ENCODE results near the gene F11R.
"Not testable (repeated sequence)": the region's sequence is repeated elsewhere in the genome, so short reads cannot be mapped to it uniquely, and the experiment has no call there.

Gene F11R

GRCh38 chr1:161039546-161039945 is 18.6 kb upstream of the F11R start:
- DNase-seq = no peak

GRCh38 chr1:161039154-161039545 is 18.2 kb upstream of the F11R start:
- no peak for DNase-seq

GRCh38 chr1:161038523-161039153 is 17.7 kb upstream of the F11R start, which contains the start of gene TSTD1:
Gene TSTD1, minus strand, starts transcription at chr1:161038964. Its CDS starts 75 bp downstream, at chr1:161038889.
- DNase-seq = no peak

- DNase-seq = no peak
These were observed 16.9 kb upstream of the F11R start for GRCh38 chr1:161037661-161038522.

- DNase-seq = no peak
These were observed 12.8 kb upstream of the F11R start for GRCh38 chr1:161033751-161034150.

GRCh38 chr1:161032409-161032808 is 11.5 kb upstream of the F11R start:
- DNase-seq = no peak

- no peak for DNase-seq
These were observed 10.9 kb upstream of the F11R start for GRCh38 chr1:161031874-161032273.

- not testable (repeated sequence) for DNase-seq
These were observed 8.5 kb upstream of the F11R start for GRCh38 chr1:161029466-161029865.

GRCh38 chr1:161026954-161027353 is 6.0 kb upstream of the F11R start:
- not testable (repeated sequence) for DNase-seq

GRCh38 chr1:161022432-161022831 is 1.5 kb upstream of the F11R start:
- not testable (repeated sequence) for DNase-seq

- DNase-seq = no peak
These were observed 1.0 kb upstream of the F11R start for GRCh38 chr1:161021970-161022353.

- no peak for DNase-seq
These were observed 415 bp upstream of the F11R start for GRCh38 chr1:161021165-161021969.

- DNase-seq = no peak
These were observed 1.0 kb downstream of the F11R start for GRCh38 chr1:161019751-161020495.

- DNase-seq = not testable (repeated sequence)
These were observed 1.8 kb downstream of the F11R start for GRCh38 chr1:161019111-161019660.

GRCh38 chr1:161018631-161018930 is 2.4 kb downstream of the F11R start:
- no peak for DNase-seq

GRCh38 chr1:161017756-161018630 is 3.0 kb downstream of the F11R start:
- no peak for DNase-seq

GRCh38 chr1:161017181-161017580 is 3.8 kb downstream of the F11R start:
- not testable (repeated sequence) for DNase-seq

GRCh38 chr1:161016683-161017082 is 4.3 kb downstream of the F11R start:
- DNase-seq = not testable (repeated sequence)

- peak; percentile 58 for DNase-seq
These were observed 7.3 kb downstream of the F11R start for GRCh38 chr1:161013488-161014230.

- peak; percentile 33 for DNase-seq
These were observed 7.8 kb downstream of the F11R start for GRCh38 chr1:161013131-161013487.

GRCh38 chr1:161012420-161012819 is 8.5 kb downstream of the F11R start:
- DNase-seq = no peak
